Right hindlimb (tissue), 1 donor: Measurements from ENCODE around the gene PDIA2.
"Not testable (repeated sequence)": the region's sequence is repeated elsewhere in the genome, so short reads cannot be mapped to it uniquely, and the experiment has no call there.

Experiments
- DNase-seq: peaks from one replicate; pipeline ENCODE4 v3.0.0-alpha.2; 2018

PDIA2 gene

GRCh38 chr16:263944-264343 lies 19.0 kb upstream of the PDIA2 start:
- no peak for DNase-seq

- DNase-seq = no peak
Measured at GRCh38 chr16:264440-264951, 18.5 kb upstream of the PDIA2 start.

- DNase-seq = no peak
Measured at GRCh38 chr16:265002-265529, 17.9 kb upstream of the PDIA2 start.

- peak; percentile 22 for DNase-seq
Measured at GRCh38 chr16:265711-266110, 17.3 kb upstream of the PDIA2 start.

GRCh38 chr16:266258-267164 lies 16.5 kb upstream of the PDIA2 start:
- DNase-seq = no peak

- DNase-seq = not testable (repeated sequence)
Measured at GRCh38 chr16:267562-267961, 15.4 kb upstream of the PDIA2 start.

GRCh38 chr16:268141-269053 lies 14.6 kb upstream of the PDIA2 start:
- no peak for DNase-seq

- no peak for DNase-seq
Measured at GRCh38 chr16:269061-269796, 13.7 kb upstream of the PDIA2 start.

GRCh38 chr16:270381-271255 lies 12.3 kb upstream of the PDIA2 start:
- DNase-seq = peak; percentile 11

- DNase-seq = peak; percentile 16
Measured at GRCh38 chr16:272633-273546, 10.1 kb upstream of the PDIA2 start.

- DNase-seq = no peak
Measured at GRCh38 chr16:273547-274421, 9.2 kb upstream of the PDIA2 start.

- no peak for DNase-seq
Measured at GRCh38 chr16:275041-275641, 7.8 kb upstream of the PDIA2 start.

GRCh38 chr16:275786-276232 lies 7.2 kb upstream of the PDIA2 start, which contains the start of gene RGS11:
RGS11 (minus strand) TSS chr16:275944; CDS start chr16:275911, 33 bp downstream.
- DNase-seq = peak; percentile 14

GRCh38 chr16:276426-277077 lies 6.4 kb upstream of the PDIA2 start:
- no peak for DNase-seq

GRCh38 chr16:278863-279366 lies 4.0 kb upstream of the PDIA2 start:
- DNase-seq = no peak

- DNase-seq = no peak
Measured at GRCh38 chr16:279531-279930, 3.4 kb upstream of the PDIA2 start.

- no peak for DNase-seq
Measured at GRCh38 chr16:280005-280460, 2.9 kb upstream of the PDIA2 start.

- DNase-seq = no peak
Measured at GRCh38 chr16:280552-280951, 2.4 kb upstream of the PDIA2 start, which contains the start of gene ARHGDIG. ARHGDIG (plus strand) TSS chr16:280591; CDS start chr16:280681, 90 bp downstream.
